GM19467 (cell line): ENCODE results near the gene BTBD2.

ENCODE experiments used
- ATAC-seq: cut with Tn5 transposase; IDR thresholded peaks from one replicate; pipeline ENCODE4 v1.9.1; 2021; ENCODE audit warnings: mild to moderate bottlenecking, moderate library complexity; ENCODE audit not compliant: unreplicated experiment

The BTBD2 gene

DNA sequence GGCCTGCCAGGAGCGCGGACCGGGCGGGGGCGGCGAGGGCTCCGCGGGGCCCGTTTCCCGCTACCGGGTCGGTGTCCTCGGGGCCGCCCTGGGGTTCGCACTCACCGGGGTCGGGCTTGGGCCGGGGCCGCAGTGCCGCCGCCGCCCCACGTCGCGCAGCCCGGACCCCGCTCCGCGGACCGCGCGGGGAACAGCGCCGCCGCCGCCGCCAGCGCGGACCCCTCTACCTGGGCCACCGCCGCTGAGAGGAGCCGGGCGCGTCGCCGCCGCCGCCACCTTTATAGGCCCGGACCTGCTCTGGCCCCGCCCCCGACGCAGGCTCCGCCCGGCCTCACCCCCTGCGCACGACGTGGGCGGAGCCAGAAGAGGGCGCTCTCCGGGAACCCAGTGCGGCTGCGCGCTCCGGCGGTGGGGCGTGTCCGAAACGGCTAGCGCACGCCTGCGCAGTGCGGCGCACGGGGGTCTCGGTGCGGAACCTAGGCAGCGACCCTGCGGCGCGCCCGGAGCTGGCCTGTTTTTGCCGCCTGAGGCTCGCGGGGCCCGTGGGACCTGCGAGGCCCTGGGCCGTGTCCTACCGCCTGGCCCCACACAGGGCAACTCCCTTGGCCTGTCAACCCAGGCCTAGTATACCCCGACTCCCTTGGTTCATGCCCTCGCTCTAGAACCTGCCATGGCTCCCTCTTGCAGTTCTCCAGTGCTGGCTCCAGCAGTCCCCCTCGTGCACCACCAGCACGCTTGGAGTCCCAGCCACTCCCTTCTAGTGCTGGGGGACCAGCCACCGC lies 35.7 kb upstream of the BTBD2 start, which contains the start of gene MKNK2:
Gene MKNK2, minus strand, starts transcription at position 254 of the 782 bp plus-strand sequence. CDS start 393 bp downstream, outside the sequence.
- ATAC-seq, result peak; percentile 46

DNA sequence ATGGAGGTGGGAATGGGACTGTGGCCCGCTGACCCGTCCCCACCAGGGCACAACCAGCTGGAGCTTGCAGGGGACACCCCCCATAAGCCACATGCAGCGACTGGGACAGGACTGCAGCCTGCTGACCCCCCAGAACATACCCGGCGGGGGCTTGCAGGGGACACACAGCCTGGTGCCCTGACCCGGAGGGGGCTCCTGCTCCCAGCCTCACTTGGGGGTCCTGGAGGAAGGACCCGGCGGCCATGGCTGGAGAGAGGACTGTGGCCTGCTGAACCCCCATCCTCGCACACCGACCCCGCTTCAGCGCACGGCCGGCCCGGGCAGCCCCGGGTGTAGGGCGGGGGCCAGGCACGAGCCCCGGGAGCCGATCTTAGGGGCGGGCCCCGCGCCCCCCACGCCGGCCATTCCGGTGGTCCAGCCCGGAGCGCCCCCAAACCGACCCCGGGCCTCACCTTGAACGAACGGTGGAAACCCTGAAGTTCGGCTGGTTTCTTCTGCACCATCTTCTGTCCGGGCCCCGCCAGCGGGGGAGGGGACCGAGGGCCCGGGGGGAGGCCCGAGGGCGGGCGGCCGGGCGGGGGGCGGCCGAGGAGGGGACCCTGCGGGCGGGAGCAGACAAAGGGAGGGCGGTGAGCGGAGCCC lies 35.0 kb upstream of the BTBD2 start:
- peak; percentile 10 for ATAC-seq

DNA sequence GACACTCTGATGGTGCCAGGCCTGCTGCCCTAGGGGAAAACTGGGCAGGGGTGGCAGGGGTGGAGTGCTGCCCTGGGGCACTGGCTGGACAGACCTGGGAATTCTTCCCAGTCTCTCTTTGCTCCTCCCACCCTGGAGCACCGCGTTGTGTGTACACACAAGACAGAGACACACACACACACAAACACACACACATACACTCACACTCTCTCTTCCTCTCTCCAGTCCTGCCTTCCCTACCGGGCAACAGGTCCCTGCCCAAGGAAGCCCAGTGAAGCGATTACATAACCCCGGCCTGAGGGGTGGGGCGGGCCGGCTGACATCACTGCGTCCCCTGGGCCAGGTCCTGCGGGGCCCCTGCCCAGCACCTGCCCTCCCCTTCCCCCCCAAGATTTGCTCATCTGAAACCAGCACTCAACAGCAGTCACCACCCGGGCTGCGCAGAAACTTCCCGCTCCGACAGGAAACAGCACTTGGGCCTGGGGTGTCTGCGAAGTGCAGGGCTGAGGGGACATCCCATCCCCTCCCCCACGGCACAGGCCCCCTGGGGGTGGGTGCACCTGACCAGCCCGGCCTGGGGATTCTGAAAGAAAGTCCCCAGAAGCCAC lies 34.3 kb upstream of the BTBD2 start:
- peak; percentile 2 for ATAC-seq

DNA sequence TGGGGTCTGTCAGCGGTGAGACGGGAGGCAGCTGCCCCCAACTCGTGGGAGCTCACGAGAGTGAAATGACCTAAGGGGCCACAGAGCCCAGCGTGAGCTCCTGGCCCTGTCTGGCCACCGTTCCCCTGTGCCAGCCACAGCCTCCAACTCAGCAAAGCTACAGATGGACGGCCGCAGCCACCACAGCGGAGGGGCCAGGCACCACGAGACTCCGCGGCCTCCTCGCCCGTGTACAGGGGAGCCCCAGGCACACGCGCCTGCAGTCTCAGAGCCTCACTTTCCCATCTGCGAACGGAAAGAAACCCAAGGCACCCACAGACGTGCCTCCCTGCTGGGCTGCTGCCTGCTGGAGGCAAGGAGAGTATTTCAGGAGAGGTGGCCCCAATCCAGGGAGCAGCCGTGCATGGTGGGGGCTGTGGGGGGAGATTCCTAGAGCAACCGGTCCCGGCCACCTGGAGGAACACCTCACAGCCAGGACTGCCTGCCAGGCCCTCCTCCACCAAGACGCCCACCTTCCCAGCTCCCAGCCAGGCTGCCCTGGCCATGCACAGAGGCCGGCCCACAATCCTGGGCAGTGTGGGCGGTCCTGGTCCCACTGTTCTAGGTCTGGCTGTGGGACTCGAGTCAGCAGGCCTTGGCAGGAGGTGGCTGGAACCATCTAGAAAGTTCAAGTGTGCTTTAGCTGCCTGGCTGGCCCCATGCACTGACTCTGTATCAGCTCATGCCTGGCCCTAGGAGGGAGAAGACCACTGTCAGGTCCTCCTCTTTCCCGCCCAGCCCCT lies 33.6 kb upstream of the BTBD2 start:
- ATAC-seq, result no peak

- no peak for ATAC-seq
Observed at GRCh38 chr19:2048104-2048958, 32.8 kb upstream of the BTBD2 start.

DNA sequence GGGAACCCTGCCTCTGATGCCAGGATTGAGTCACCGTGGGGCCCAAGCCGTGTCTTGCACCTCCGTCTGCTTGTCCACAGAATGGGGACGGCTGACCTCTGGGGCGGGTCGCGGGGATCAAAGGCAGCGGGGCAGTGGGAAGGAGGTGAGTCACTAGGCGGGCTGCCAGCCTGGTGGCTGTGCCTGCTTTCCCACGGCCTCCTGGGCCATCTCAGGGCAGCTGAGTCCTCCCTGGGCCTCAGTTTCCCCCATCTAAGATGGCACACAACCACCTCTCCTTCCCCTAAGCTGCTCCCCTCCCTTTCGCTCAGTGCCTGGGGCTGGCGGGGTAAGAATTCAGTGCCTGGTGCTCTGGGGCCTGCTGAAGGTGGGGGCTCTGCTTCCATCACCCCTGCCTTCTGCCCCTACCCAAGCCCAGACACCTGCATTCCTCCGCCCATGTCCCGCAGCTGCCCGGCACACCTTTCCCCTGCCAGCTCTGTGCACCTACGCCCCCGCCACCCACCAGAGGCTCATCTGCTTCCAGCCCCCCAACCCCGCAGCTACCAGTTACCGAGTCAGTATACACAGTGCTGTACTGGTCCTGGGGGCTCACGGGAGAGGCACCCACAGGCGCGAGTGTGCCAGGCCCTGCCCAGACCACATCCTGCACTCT lies 32.1 kb upstream of the BTBD2 start:
- ATAC-seq, result no peak

- no peak for ATAC-seq
Observed at GRCh38 chr19:2047076-2047448, 31.5 kb upstream of the BTBD2 start.

GRCh38 chr19:2046046-2046907 lies 30.8 kb upstream of the BTBD2 start:
- no peak for ATAC-seq

- no peak for ATAC-seq
Observed at GRCh38 chr19:2045501-2046045, 30.1 kb upstream of the BTBD2 start.

DNA sequence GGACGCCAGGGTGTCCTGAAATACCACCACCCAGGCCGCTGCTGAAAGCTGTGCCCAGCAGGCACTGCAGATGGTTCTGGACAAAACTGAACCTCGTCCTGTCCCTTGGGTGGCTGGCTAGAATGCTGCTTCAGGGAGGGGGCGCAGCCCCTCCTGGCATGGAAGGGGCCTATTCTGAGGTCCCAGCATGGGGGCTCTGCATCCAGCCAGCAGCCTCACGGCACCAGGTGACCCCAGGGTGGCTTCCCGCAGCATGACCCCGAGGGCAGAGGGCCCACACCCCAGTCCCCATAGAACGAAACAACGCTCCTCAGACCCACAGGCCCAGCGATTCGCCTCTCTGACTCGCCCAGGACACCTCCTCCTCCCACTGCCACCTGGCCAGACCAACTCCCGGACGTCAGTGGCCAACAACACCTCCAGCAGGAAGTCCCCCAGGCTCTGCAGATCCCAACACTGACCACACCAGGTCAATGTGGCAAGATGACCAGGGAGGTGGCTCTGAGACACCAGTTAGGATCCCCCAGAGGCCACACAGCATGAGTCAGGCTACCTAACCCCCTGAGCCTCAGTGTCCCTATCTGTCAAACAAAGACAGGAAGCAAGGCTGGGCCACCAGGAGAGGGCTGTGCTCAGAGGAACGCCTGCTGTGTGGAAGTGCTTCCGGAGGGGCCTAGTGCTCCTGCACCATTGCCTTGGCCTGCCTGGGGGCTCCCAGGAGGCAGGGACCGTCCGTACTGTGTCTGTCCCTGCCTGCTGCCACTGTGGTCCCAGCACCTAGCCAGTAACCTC lies 29.4 kb upstream of the BTBD2 start:
- ATAC-seq, result no peak

DNA sequence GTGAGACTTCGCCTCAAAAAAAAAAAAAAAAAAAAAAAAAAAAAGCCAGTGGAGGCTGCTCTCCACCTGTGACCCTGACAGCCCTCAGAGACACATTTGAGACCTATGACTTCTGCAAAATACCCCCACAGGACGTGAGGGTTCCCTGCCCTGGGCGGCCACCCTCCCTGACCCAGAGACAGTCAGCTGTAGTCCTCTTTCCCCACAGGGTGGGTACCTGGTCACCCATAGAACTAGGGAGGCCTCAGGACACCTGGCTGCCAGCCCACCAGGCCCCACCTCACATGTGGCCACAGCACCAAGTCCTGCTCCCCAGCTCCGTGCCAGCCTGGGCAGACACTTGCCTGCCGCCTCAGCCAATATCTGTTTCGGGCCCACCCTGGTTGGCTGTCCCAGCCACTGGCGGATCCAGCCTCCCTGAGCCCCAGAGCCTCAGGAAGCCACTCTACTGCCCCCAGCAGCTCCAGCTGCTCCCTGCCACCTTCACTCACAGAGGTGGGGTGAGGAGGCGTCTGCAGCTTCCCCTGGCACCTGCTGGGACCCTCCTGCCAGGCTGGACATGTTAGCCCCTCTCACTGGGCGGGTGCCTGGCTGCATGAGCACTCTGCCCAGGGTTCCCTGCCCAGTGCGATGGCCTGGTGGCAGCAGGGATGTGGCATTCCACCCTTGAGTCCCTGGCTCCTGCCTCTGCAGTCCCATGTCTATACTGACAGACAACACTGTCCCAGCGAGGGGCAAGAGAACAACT lies 28.6 kb upstream of the BTBD2 start:
- ATAC-seq, result no peak

DNA sequence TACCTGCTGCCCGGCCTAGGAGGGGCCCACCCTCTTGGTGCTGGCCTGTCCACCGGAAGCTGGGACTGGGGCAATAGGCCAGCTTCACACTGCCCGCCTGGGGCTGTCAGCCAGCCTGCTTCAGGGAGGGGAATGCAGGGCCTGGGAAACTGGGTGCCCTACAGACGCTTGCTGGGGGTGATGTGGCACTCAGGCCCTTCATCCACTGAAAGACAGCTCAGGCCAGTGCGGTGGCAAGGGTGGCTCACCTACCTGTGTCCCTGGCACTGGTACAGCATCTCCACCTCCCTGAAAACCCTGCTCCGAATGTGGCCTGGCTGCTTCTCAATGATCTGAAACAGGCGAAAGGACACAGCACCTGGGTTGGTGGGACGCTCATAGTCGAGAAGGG lies 27.7 kb upstream of the BTBD2 start:
- ATAC-seq, result no peak

GRCh38 chr19:2042485-2043250 lies 27.2 kb upstream of the BTBD2 start:
- no peak for ATAC-seq

DNA sequence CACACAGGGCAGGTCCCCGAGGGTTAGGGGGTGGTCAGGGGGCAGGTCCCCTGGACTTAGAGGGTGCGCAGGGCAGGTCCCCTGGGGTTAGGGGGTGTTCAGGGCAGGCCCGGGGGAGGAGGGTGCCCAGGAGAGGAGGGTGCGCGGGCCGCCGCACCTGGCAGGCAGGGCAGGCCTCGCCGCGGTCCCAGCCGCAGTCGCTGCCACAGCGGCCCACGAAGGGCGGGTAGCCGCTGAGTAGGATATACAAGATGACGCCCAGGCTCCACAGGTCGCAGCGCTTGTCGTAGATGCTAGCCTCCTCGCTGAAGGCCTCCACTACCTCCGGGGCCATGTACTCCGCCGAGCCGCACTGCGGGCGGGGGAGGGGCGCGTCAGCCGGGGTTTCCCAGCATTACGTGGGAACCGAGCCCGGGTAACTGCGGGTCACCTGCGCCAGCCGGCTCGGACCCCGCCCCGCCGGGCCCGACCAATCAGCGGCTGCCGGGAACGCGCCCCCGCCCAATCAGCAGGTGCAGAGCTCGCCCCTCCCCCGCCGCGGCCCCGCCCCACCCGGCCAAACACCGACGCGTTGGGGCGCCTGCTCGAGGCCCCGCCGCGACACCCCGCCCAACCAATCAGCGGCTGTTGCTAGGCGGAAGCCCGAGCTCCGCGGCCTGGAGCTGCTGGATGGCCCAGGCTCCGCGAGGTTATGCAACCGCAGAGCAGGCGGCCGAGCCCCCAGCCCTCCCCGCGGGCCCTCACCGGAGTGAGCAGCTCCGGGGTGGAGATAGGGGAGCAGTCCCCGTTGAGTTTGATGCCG lies 26.4 kb upstream of the BTBD2 start:
- peak; percentile 69 for ATAC-seq

- no peak for ATAC-seq
Observed at GRCh38 chr19:2041433-2041682, 25.8 kb upstream of the BTBD2 start.
